22Rv1 (cell line): Measurements from ENCODE around the gene SFI1.

Source experiments
- H3K27ac ChIP-seq: fragments of 450-650 bp; 2 replicates; pipeline ENCODE4 v1.5.1; 2017
- CTCF ChIP-seq: fragments of 450-650 bp; IDR thresholded peaks from 2 replicates; pipeline ENCODE4 v1.5.1; 2017; ENCODE audit warnings: mild to moderate bottlenecking
- ZFX ChIP-seq: fragments of 450-650 bp; IDR thresholded peaks from 2 replicates; pipeline ENCODE4 v1.6.1; 2017; ENCODE audit warnings: antibody characterized with exemption, borderline replicate concordance

SFI1 gene

GRCh38 chr22:31647523-31648320 is 151.4 kb downstream of the SFI1 start:
- TF ChIP-seq ZFX = no peak
- no peak for TF ChIP-seq CTCF
- no peak overlapping the region for H3K27ac ChIP-seq

GRCh38 chr22:31650391-31650790 is 154.1 kb downstream of the SFI1 start:
- TF ChIP-seq CTCF (no peak), ZFX (no peak)
- no peak overlapping the region for H3K27ac ChIP-seq

GRCh38 chr22:31651664-31652063 is 155.3 kb downstream of the SFI1 start:
- no peak overlapping the region for H3K27ac ChIP-seq
- TF ChIP-seq CTCF = no peak
- no peak for TF ChIP-seq ZFX

GRCh38 chr22:31652088-31652487 is 155.8 kb downstream of the SFI1 start:
- TF ChIP-seq ZFX (no peak), CTCF (no peak)
- no peak overlapping the region for H3K27ac ChIP-seq

GRCh38 chr22:31652911-31653684 is 156.8 kb downstream of the SFI1 start:
- no peak for TF ChIP-seq ZFX
- no peak for TF ChIP-seq CTCF
- H3K27ac ChIP-seq = no peak overlapping the region

GRCh38 chr22:31653944-31654343 is 157.6 kb downstream of the SFI1 start:
- TF ChIP-seq CTCF (no peak), ZFX (no peak)
- H3K27ac ChIP-seq = no peak overlapping the region

GRCh38 chr22:31654408-31654807 is 158.1 kb downstream of the SFI1 start:
- H3K27ac ChIP-seq = no peak overlapping the region
- TF ChIP-seq CTCF (no peak), ZFX (no peak)
